Hepatocyte (in vitro differentiated cells): ENCODE results near the gene SNX25. TPM values are rescaled to one million over a fixed set of nuclear protein-coding genes. Genes with fewer than 3 reads are reported as not detected.

Source experiments
- DNase-seq: peaks from one replicate; pipeline ENCODE4 v3.0.0-alpha.2; 2016; ENCODE audit warnings: low spot score
- H2AFZ ChIP-seq: fragments of 200-600 bp; sonication (generic); 2 replicates; pipeline ENCODE4 v1.6.0; 2016; ENCODE audit warnings: antibody characterized with exemption, mild to moderate bottlenecking
- H3K27ac ChIP-seq: fragments of 200-600 bp; sonication (generic); 2 replicates; pipeline ENCODE4 v1.5.1; 2016; ENCODE audit warnings: mild to moderate bottlenecking
- H3K27me3 ChIP-seq: fragments of 200-600 bp; sonication (generic); 2 replicates; pipeline ENCODE4 v1.6.1; 2016
- H3K36me3 ChIP-seq: fragments of 200-600 bp; sonication (generic); replicated peaks from 2 replicates; pipeline ENCODE4 v1.5.1; 2016; ENCODE audit warnings: low read depth; ENCODE audit not compliant: insufficient read depth
- H3K4me1 ChIP-seq: fragments of 200-600 bp; sonication (generic); 2 replicates; pipeline ENCODE4 v1.5.1; 2016; ENCODE audit warnings: mild to moderate bottlenecking, moderate library complexity; ENCODE audit not compliant: insufficient read depth
- H3K4me2 ChIP-seq: fragments of 200-600 bp; sonication (generic); 2 replicates; pipeline ENCODE4 v1.6.0; 2016
- H3K4me3 ChIP-seq: fragments of 200-600 bp; sonication (generic); 2 replicates; pipeline ENCODE4 v1.5.1; 2016; ENCODE audit warnings: mild to moderate bottlenecking
- H3K79me2 ChIP-seq: fragments of 200-600 bp; sonication (generic); 2 replicates; pipeline ENCODE4 v1.6.0; 2017; ENCODE audit warnings: mild to moderate bottlenecking
- H3K9me2 ChIP-seq: fragments of 200-600 bp; sonication (generic); replicated peaks from 2 replicates; pipeline ENCODE4 v1.6.0; 2017; ENCODE audit warnings: mild to moderate bottlenecking; ENCODE audit not compliant: insufficient read depth
- H3K9me3 ChIP-seq: fragments of 200-600 bp; sonication (generic); 2 replicates; pipeline ENCODE4 v1.5.1; 2016; ENCODE audit warnings: low read depth, mild to moderate bottlenecking
- H4K20me1 ChIP-seq: fragments of 200-600 bp; sonication (generic); 2 replicates; pipeline ENCODE4 v1.6.0; 2016; ENCODE audit warnings: mild to moderate bottlenecking; ENCODE audit not compliant: insufficient read depth, poor library complexity, severe bottlenecking
- CTCF ChIP-seq: fragments of 200-600 bp; sonication (generic); IDR thresholded peaks from 2 replicates; pipeline ENCODE4 v1.5.1; 2016; ENCODE audit warnings: antibody characterized with exemption, mild to moderate bottlenecking; ENCODE audit not compliant: poor library complexity
- EZH2 ChIP-seq: fragments of 200-600 bp; sonication (generic); IDR thresholded peaks from 2 replicates; pipeline ENCODE4 v1.6.1; 2016; ENCODE audit warnings: antibody characterized with exemption, mild to moderate bottlenecking, borderline replicate concordance
- EZH2phosphoT487 ChIP-seq: fragments of 200-600 bp; sonication (generic); IDR thresholded peaks from one replicate; pipeline ENCODE4 v1.6.1; 2018; ENCODE audit warnings: antibody characterized with exemption, mild to moderate bottlenecking, low read depth, moderate library complexity; ENCODE audit not compliant: unreplicated experiment, severe bottlenecking
- WGBS: methylation state at CpG from one replicate; pipeline ENCODE4 v1.1.6; 2016; ENCODE audit warnings: low lambda C conversion rate; ENCODE audit errors: missing lambda C conversion rate; 5-methylcytosine and 5-hydroxymethylcytosine counted together
- polyA plus RNA-seq: library from polyadenylated mRNA; unstranded; fragments of >200 nt; fragmentation: Nextera tagmentation; extraction: Ambion mirVana; gene quantifications from 2 replicates; pipeline ENCODE4 v1.2.1, GENCODE V29; 2016
- total RNA-seq: library from RNA; depleted of rRNA; stranded (reverse); fragments of >200 nt; gene quantifications from 2 replicates; pipeline ENCODE4 v1.2.3, GENCODE V29; 2014

The SNX25 gene
- total and polyA plus RNA-seq, 2 experiments from 2014 or later = 16.5 to 20.3 TPM

DNA sequence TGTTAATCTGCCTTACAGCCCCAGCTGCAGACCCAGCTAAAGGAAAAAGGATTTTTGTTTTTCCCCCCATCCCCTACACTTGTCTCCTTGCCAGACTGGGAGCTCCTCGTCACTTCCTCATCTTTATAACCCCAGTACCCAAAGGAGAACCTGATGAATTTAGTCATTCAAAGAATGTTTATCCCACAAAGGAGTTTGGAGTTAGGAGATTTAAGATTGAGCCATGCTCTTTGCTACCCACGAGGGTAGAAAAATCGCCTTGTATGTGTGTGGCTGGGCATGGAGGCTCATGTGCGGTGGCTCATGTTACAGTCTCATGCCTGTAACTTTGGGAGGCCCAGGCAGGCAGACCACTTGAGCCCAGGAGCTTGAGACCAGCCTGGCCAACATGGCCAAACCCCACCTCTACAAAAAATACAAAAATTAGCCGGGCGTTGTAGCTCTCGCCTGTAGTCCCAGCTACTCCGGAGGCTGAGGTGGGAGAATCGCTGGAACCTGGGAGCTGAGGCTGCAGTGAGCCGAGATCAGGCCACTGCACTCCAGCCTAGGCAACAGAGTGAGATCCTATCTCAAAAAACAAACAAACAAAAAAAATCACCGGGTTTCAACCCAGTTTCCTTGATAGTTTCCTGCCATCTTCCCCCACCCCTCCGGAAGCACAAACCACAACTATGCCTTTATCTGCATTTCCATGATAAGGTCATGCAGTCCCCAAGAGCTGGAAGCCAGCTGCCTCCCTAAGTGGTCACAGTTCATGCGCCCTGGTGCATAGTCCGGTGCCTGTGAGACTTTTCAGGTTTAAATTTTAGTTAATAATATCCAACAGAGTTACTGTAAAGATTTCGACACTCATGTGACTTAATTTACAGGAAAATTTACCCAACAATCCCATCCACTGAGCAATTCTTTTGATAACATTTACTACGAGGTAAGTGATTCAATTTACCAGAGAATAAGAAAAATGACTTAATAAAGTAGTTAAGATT, 7.1 kb upstream of the SNX25 start:
- Histone ChIP-seq H2AFZ (peak overlapping the region; percentile 89), H3K9me2 (no peaks in the 10 kb centered on the region), H3K27me3 (no peaks in the 10 kb centered on the region), H3K4me1 (peaks cover 20% of the 10 kb centered on the region), H4K20me1 (no peaks in the 10 kb centered on the region), H3K4me3 (peak overlapping the region; percentile 43), H3K79me2 (peaks cover 46% of the 10 kb centered on the region), H3K27ac (peak overlapping the region; percentile 97), H3K4me2 (peak overlapping the region; percentile 78), H3K9me3 (no peaks in the 10 kb centered on the region), H3K36me3 (no peaks in the 10 kb centered on the region)
- no peak for DNase-seq
- TF ChIP-seq EZH2phosphoT487 (no peak), CTCF (no peak), EZH2 (no peak)
- WGBS = 52% methylated on average over 16 of the region's 16 CpGs

- no peak for DNase-seq
- no peak for TF ChIP-seq CTCF
- no peak for TF ChIP-seq EZH2
- TF ChIP-seq EZH2phosphoT487 = no peak
- Histone ChIP-seq H3K4me1 (peaks cover 20% of the 10 kb centered on the region), H3K27me3 (no peaks in the 10 kb centered on the region), H3K79me2 (peaks cover 38% of the 10 kb centered on the region), H3K4me3 (peak overlapping the region; percentile 43), H2AFZ (peak overlapping the region; percentile 89), H4K20me1 (no peaks in the 10 kb centered on the region), H3K27ac (peak overlapping the region; percentile 97), H3K9me2 (no peaks in the 10 kb centered on the region), H3K36me3 (no peaks in the 10 kb centered on the region), H3K4me2 (peak overlapping the region; percentile 78), H3K9me3 (no peaks in the 10 kb centered on the region)
- WGBS = 77% methylated on average over 8 of the region's 8 CpGs
Measured at GRCh38 chr4:185202984-185203485, 6.4 kb upstream of the SNX25 start.

GRCh38 chr4:185203486-185204237, 5.7 kb upstream of the SNX25 start, which contains the start of gene CFAP97:
Gene CFAP97 (minus strand): TSS chr4:185204000. CDS start chr4:185191196, 12,804 bp downstream.
- H3K9me2 ChIP-seq = no peaks in the 10 kb centered on the region
- peak within 1 kb of the TSS; percentile 97 for H3K27ac ChIP-seq
- H3K36me3 ChIP-seq = no peaks in the 10 kb centered on the region
- TF ChIP-seq EZH2 (no peak), EZH2phosphoT487 (no peak), CTCF (no peak)
- H2AFZ ChIP-seq = peak within 1 kb of the TSS; percentile 89
- peak; percentile 93 for DNase-seq
- H3K4me1 ChIP-seq = peaks cover 21% of the 10 kb centered on the region
- H3K27me3 ChIP-seq = no peaks in the 10 kb centered on the region
- H3K79me2 ChIP-seq = peaks cover 37% of the 10 kb centered on the region
- no peaks in the 10 kb centered on the region for H4K20me1 ChIP-seq
- H3K9me3 ChIP-seq = no peaks in the 10 kb centered on the region
- peak within 1 kb of the TSS; percentile 78 for H3K4me2 ChIP-seq
- peak within 1 kb of the TSS; percentile 43 for H3K4me3 ChIP-seq
- WGBS = 1% methylated on average over 66 of the region's 103 CpGs
